Lung microvascular endothelial cell (primary cell): ENCODE results near the gene SPATA20. TPM values are rescaled to one million over a fixed set of nuclear protein-coding genes. Genes with fewer than 3 reads are reported as not detected.

ENCODE experiments used
- DNase-seq, 2 donors: peaks; one replicate each; pipeline versions ENCODE4 v3.0.0 to v3.0.0-alpha.2; 2010; ENCODE audit warnings: low read depth in 2 of 2
- total RNA-seq: library from RNA; depleted of rRNA; stranded (reverse); fragments of >200 nt; gene quantifications from 2 replicates; pipeline ENCODE4 v1.2.1, GENCODE V29; 2014

SPATA20 gene
- total RNA-seq, 1 donor from 2014 or later: 22.2 TPM

DNA sequence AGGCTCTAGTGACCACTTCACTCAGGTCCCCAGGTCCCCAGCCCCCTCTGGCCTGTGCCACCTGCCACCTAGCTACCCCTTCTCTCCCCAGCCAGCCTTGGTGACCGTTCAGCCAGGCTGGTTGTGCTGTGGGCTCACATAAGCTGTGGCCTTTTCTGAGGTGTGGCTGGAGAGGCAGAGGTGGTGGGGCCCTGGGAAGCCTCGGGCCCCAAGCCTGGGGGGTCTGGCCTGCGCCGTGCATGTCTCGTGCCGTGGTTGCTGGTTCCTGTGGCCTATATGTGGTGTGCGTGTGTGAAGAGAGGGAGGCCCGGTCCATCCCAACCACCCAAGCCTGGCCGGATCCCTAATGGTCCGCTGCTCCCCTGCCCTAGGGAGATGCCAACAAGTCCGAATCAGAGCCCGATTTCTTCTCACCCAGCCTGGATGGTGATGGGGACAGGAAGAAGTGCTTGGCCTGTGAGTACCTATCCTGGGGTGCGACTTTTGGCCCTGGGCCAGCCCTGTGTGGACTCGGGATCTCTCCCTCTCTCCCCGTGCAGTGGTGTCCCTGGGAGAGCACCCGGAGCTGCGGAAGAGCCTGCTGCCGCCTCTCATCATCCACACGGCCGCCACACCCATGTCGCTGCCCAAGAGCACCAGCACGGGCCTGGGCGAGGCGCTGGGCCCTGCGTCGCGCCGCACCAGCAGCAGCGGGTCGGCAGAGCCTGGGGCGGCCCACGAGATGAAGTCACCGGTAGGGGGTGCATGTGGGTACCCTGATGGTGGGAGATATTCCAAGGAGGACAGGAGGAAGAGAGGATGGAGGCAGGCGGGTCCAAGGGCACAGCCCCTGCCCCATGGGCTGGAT lies 49.4 kb downstream of the SPATA20 start:
- DNase-seq: peak; percentile 18 to 29

GRCh38 chr17:50598487-50598886 lies 51.5 kb downstream of the SPATA20 start:
- no peak for DNase-seq

DNA sequence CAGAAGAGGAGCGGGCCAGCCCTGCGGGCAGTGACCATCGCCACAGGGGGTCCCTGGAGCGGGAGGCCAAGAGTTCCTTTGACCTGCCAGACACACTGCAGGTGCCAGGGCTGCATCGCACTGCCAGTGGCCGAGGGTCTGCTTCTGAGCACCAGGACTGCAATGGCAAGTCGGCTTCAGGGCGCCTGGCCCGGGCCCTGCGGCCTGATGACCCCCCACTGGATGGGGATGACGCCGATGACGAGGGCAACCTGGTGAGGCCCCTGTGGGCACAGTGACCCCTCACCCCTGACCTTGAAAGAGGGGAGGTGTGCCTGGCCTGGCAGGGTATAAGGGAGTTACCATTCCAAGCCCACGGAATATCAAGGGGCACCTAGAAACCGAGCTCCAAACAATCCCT lies 52.6 kb downstream of the SPATA20 start:
- no peak for DNase-seq

DNA sequence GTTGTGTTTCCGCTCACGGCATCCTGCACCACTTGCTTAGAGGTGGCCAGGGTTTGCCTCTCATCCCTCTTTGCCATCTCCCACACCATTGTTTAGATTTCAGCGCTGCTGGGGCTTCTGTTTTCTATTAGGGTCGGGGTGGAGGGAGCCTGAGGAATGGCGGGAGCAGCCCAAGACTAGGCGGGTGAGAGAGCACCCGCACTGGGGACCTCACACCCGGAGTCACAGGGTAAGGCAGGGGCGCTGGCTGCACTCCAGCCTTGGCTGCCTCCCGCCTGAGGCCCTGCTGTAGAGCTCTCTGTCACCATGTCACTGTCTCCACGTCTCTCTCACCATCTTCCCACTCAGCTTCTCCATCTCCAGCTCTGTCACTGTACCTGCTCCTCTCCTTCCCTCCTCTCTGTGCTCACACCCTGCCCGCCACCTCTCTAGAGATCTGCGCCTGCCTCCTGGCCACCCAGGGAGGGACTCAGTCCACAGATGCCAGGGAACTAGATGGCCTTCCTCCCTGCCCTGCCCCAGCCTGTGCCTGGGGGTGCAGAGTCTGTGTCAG lies 54.9 kb downstream of the SPATA20 start:
- DNase-seq: no peak

GRCh38 chr17:50602836-50603235 lies 55.9 kb downstream of the SPATA20 start:
- DNase-seq: no peak

GRCh38 chr17:50603340-50603739 lies 56.4 kb downstream of the SPATA20 start:
- no peak for DNase-seq

DNA sequence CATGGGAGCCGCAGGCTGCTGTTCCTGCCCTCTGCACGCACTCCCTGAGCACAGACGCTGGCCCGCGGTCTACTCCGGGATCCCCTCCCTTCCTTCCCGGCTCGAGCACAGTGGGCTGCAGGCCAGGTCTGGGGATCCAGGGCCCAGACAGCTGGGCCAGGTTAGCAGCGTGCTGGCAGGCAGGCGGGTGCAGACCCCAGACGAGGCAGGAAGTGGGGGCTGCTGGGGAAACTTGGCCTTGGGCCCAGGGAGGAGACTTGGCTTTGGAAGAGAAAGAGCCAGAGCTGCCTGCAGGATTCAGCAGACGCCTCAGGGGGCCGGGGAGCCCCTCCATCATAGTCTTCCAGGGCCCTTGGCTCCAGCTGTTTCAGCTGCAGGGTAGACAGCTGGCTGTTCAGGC lies 57.5 kb downstream of the SPATA20 start:
- peak; percentile 75 for DNase-seq

DNA sequence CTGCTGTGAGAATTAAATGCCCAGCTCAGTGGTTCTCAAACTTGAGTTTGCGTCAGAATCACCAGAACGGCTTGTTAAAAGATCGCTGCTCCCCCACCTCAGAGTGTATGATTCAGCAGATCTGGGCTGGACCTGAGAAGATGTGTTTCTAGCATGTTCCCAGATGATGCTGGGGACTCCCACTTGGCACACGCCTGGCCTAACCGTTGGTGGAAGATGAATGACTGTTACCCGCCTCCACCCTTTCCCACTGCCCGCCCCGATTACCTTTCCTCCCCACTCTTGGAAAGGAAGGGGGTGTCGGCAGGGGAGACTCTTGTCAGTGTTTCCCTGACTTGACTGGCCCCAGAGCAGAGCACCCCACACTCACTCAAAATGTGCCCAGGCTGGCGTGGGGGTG lies 58.5 kb downstream of the SPATA20 start:
- DNase-seq: peak in 1 of 2 donors; percentile 13

Other genes with a start within 250 kb of the SPATA20 start
- gene XYLT2, start 201.0 kb upstream of the SPATA20 start, total RNA-seq: 15.3 and 18.5 TPM in 2 replicates
- 42.1 and 55.8 TPM in 2 replicates for gene MRPL27, start 174.0 kb upstream of the SPATA20 start, total RNA-seq
- 0.79 and 1.5 TPM in 2 replicates for gene EME1, start 173.9 kb upstream of the SPATA20 start, total RNA-seq
- 92.3 and 95.9 TPM in 2 replicates for gene LRRC59, start 149.7 kb upstream of the SPATA20 start, total RNA-seq
- 4.6 and 5.0 TPM in 2 replicates for gene ACSF2, start 121.0 kb upstream of the SPATA20 start, total RNA-seq
- gene CHAD, start 78.3 kb upstream of the SPATA20 start, total RNA-seq: under 0.01 TPM in 1 of 2 replicates, not detected in the other
- 10.9 and 14.5 TPM in 2 replicates for gene RSAD1, start 68.3 kb upstream of the SPATA20 start, total RNA-seq
- under 0.01 and 0.20 TPM in 2 replicates for gene MYCBPAP, start 38.7 kb upstream of the SPATA20 start, total RNA-seq
- gene EPN3, start 14.4 kb upstream of the SPATA20 start, total RNA-seq: 0.22 TPM in 1 of 2 replicates, not detected in the other
- not detected in 2 replicates for gene CACNA1G, start 13.5 kb downstream of the SPATA20 start, total RNA-seq
- 0.40 and 1.7 TPM in 2 replicates for gene ABCC3, start 87.7 kb downstream of the SPATA20 start, total RNA-seq
- gene ANKRD40, start 160.7 kb downstream of the SPATA20 start, total RNA-seq: 21.6 and 32.5 TPM in 2 replicates
- 11.3 and 17.1 TPM in 2 replicates for gene LUC7L3, start 172.4 kb downstream of the SPATA20 start, total RNA-seq
- not detected in 2 replicates for gene ANKRD40CL, start 220.3 kb downstream of the SPATA20 start, total RNA-seq